Measurements from ENCODE around the gene ZNF219. TPM values are rescaled to one million over a fixed set of nuclear protein-coding genes. Genes with fewer than 3 reads are reported as not detected.

ZNF219 gene
- total and polyA plus RNA-seq, 9 donors = 4.8 to 60.9 (median 33.2) TPM

DNA sequence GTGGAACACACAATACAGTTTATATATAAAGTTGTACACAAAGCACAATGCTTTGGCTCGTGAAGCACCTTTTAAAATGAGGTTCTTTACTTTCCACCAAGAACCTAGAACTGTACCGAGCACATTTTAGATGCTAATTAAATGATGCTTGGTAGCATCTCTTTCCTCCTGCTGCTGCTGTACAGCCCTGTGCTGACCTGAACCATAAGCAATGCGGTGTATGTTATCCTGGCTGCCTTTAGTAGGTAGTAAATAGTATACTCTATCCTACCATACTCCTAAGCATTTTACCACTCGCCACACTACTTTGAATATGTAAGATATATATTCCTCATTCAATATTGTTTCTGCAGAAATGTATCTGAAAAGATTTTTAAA, 43.7 kb downstream of the ZNF219 start:
- Histone ChIP-seq H3K4me3 (no peak overlapping the region), H3K9me3 (no peaks in the 10 kb centered on the region), H3K27me3 (no peaks in the 10 kb centered on the region), H3K36me3 (no peaks in the 10 kb centered on the region), H3K4me1 (ENCODE audit: insufficient read depth) (no peaks in the 10 kb centered on the region), H3K27ac (no peak overlapping the region)
- TF ChIP-seq POLR2A (IDR thresholded peaks at IDR 0.05) (no peak), EP300 (IDR thresholded peaks at IDR 0.05) (no peak)
- TF ChIP-seq, protein P1, sequence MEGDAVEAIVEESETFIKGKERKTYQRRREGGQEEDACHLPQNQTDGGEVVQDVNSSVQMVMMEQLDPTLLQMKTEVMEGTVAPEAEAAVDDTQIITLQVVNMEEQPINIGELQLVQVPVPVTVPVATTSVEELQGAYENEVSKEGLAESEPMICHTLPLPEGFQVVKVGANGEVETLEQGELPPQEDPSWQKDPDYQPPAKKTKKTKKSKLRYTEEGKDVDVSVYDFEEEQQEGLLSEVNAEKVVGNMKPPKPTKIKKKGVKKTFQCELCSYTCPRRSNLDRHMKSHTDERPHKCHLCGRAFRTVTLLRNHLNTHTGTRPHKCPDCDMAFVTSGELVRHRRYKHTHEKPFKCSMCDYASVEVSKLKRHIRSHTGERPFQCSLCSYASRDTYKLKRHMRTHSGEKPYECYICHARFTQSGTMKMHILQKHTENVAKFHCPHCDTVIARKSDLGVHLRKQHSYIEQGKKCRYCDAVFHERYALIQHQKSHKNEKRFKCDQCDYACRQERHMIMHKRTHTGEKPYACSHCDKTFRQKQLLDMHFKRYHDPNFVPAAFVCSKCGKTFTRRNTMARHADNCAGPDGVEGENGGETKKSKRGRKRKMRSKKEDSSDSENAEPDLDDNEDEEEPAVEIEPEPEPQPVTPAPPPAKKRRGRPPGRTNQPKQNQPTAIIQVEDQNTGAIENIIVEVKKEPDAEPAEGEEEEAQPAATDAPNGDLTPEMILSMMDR (IDR thresholded peaks at IDR 0.05) = no peak
- no peak for DNase-seq
- intact Hi-C loops (cut with DNase I) = no loop called here
- 77 to 90% (median 89%) methylated on average over 4 of the region's 4 CpGs for WGBS, 3 donors

DNA sequence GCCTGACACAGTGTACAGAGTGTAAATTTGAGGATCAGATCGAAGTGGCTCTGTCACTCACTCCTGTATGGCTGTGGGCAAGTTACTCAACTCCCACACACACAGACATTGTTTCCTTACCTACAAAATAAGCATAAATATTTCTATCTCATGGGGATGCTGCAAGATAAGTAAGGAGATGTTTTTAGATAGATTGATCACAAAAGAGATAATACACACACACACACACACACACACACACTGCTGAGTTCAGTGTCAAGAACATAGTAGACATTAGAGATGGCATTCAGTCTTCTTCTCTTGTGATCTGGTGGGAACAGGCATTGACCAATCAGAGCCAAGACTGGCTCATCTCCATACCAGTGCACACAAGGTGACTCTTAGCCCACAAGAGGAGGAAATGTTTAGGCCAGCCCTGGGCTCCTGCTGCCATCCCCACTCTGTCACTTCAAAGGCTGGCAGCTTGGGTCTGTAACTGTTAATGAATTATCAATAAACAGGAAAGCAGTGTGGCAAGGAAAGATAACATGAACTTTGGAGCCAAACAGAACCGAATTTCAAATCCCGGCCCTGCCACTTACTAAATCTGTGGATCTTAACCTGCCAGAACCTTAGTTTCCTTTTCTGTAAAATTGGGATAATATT, 44.2 kb downstream of the ZNF219 start:
- intact Hi-C loops (cut with DNase I) = no loop called here
- no peaks in the 10 kb centered on the region for H3K36me3 ChIP-seq
- no peak overlapping the region for H3K27ac ChIP-seq
- TF ChIP-seq EP300 (IDR thresholded peaks at IDR 0.05) (no peak), POLR2A (IDR thresholded peaks at IDR 0.05) (no peak)
- TF ChIP-seq, protein P1 (IDR thresholded peaks at IDR 0.05) = no peak
- no peak overlapping the region for H3K4me3 ChIP-seq
- H3K27me3 ChIP-seq = no peaks in the 10 kb centered on the region
- no peak for DNase-seq
- 68 to 75% (median 68%) methylated on average over 3 of the region's 3 CpGs for WGBS, 3 donors
- no peaks in the 10 kb centered on the region for H3K4me1 ChIP-seq (ENCODE audit: insufficient read depth)
- H3K9me3 ChIP-seq = no peaks in the 10 kb centered on the region

- Histone ChIP-seq H3K27ac (no peak overlapping the region), H3K4me1 (ENCODE audit: insufficient read depth) (no peaks in the 10 kb centered on the region), H3K36me3 (no peaks in the 10 kb centered on the region), H3K27me3 (no peaks in the 10 kb centered on the region), H3K9me3 (no peaks in the 10 kb centered on the region), H3K4me3 (no peak overlapping the region)
- 83 to 87% (median 85%) methylated on average over 20 of the region's 20 CpGs for WGBS, 3 donors
- intact Hi-C loops (cut with DNase I) = no loop called here
- TF ChIP-seq, protein P1 (IDR thresholded peaks at IDR 0.05) = no peak
- TF ChIP-seq POLR2A (IDR thresholded peaks at IDR 0.05) = no peak
- TF ChIP-seq EP300 (IDR thresholded peaks at IDR 0.05) = no peak
- no peak for DNase-seq
Measured at GRCh38 chr14:21053184-21054122, 45.0 kb downstream of the ZNF219 start.

DNA sequence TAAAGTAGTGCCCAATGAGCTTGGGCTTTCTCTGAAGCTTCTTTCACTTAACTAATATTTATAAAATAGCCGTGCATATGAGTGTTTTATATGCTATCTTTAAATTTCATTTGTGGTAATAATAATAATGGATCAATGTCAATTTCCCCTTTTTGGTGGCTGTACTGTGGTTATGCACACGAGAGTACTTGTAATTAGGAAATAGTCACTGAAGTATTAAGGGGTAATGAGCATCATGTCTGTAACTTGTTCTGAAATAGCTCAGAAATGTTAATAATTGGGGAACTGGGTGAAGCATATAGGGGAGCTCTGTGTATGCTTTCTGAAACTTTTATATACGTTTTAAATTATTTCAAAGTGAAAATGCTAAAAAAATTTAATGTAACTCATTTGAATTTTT, 47.9 kb downstream of the ZNF219 start:
- TF ChIP-seq POLR2A (IDR thresholded peaks at IDR 0.05) = no peak
- TF ChIP-seq, protein P1 (IDR thresholded peaks at IDR 0.05) = no peak
- TF ChIP-seq EP300 (IDR thresholded peaks at IDR 0.05) = no peak
- WGBS, 3 donors = 70 to 80% (median 76%) methylated on average over 3 of the region's 3 CpGs
- no peaks in the 10 kb centered on the region for H3K27me3 ChIP-seq
- H3K27ac ChIP-seq = no peak overlapping the region
- intact Hi-C loops (cut with DNase I) = no loop called here
- peaks cover 3% of the 10 kb centered on the region for H3K4me1 ChIP-seq (ENCODE audit: insufficient read depth)
- no peak overlapping the region for H3K4me3 ChIP-seq
- H3K9me3 ChIP-seq = no peaks in the 10 kb centered on the region
- H3K36me3 ChIP-seq = no peaks in the 10 kb centered on the region
- no peak for DNase-seq

Data from ovary (tissue), 9 donors.